22Rv1 (cell line): Measurements from ENCODE around the gene NKAP.

Source experiments
- ZFX ChIP-seq: fragments of 450-650 bp; IDR thresholded peaks from 2 replicates; pipeline ENCODE4 v1.6.1; 2017; ENCODE audit warnings: antibody characterized with exemption, borderline replicate concordance
- TF ChIP-seq, protein P1 (sequence below): fragments of 450-650 bp; IDR thresholded peaks from 2 replicates; pipeline ENCODE4 v1.5.1; 2017; ENCODE audit warnings: mild to moderate bottlenecking

- TF ChIP-seq, protein P1, sequence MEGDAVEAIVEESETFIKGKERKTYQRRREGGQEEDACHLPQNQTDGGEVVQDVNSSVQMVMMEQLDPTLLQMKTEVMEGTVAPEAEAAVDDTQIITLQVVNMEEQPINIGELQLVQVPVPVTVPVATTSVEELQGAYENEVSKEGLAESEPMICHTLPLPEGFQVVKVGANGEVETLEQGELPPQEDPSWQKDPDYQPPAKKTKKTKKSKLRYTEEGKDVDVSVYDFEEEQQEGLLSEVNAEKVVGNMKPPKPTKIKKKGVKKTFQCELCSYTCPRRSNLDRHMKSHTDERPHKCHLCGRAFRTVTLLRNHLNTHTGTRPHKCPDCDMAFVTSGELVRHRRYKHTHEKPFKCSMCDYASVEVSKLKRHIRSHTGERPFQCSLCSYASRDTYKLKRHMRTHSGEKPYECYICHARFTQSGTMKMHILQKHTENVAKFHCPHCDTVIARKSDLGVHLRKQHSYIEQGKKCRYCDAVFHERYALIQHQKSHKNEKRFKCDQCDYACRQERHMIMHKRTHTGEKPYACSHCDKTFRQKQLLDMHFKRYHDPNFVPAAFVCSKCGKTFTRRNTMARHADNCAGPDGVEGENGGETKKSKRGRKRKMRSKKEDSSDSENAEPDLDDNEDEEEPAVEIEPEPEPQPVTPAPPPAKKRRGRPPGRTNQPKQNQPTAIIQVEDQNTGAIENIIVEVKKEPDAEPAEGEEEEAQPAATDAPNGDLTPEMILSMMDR = no peak
- TF ChIP-seq ZFX = no peak
Measured at GRCh38 chrX:119878740-119879139, 64.8 kb downstream of the NKAP start.
